ENCODE data around the gene KIF19. TPM values are rescaled to one million over a fixed set of nuclear protein-coding genes. Genes with fewer than 3 reads are reported as not detected.

KIF19 gene
- total and polyA plus RNA-seq, 2 of the 8 experiments (the other 6 are each of a cell fraction or from before 2014, with no cell fraction given): 0.52 to 0.77 TPM

DNA sequence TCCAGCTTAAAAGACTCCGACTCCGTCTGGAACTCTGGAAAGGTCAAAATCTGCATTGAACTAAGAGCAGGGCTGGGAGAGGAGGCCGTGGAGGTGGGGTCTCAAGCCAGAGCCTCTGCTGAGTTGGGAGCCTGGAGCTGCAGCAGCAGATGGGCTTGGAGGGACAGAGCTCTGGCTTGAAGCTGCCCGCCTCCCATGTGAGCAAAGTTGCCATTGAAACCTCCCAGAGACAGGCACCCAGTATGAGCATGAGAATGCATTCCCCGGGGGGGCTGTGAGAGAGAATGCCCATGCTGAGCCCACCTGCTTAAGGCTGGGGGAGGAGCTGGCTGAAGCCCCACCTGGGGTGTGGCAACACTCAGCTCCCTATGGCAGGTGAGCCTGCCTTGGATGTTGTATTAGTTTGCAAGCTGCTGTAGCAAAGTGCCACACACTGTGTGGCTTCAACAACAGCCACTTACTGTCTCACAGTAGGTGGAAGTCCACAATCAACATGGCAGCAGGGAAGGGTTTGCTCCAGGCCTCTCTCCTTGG, 9.6 kb downstream of the KIF19 start (continued):
- no peak for TF ChIP-seq SP1 (IDR thresholded peaks at IDR 0.05; ENCODE audit: low read depth, low read length)
- TF ChIP-seq, protein P1, sequence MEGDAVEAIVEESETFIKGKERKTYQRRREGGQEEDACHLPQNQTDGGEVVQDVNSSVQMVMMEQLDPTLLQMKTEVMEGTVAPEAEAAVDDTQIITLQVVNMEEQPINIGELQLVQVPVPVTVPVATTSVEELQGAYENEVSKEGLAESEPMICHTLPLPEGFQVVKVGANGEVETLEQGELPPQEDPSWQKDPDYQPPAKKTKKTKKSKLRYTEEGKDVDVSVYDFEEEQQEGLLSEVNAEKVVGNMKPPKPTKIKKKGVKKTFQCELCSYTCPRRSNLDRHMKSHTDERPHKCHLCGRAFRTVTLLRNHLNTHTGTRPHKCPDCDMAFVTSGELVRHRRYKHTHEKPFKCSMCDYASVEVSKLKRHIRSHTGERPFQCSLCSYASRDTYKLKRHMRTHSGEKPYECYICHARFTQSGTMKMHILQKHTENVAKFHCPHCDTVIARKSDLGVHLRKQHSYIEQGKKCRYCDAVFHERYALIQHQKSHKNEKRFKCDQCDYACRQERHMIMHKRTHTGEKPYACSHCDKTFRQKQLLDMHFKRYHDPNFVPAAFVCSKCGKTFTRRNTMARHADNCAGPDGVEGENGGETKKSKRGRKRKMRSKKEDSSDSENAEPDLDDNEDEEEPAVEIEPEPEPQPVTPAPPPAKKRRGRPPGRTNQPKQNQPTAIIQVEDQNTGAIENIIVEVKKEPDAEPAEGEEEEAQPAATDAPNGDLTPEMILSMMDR (IDR thresholded peaks at IDR 0.05; ENCODE audit: control extremely low read depth in 1 of 3, insufficient read depth in 1 of 3, low read depth in 1 of 3, low read length in 3 of 3): no peak
- TF ChIP-seq RXRA (IDR thresholded peaks at IDR 0.05; ENCODE audit: insufficient read depth, low read depth, low read length): no peak
- no peak for TF ChIP-seq ASH2L (IDR thresholded peaks at IDR 0.05; ENCODE audit: low read length)
- TF ChIP-seq, protein P2, sequence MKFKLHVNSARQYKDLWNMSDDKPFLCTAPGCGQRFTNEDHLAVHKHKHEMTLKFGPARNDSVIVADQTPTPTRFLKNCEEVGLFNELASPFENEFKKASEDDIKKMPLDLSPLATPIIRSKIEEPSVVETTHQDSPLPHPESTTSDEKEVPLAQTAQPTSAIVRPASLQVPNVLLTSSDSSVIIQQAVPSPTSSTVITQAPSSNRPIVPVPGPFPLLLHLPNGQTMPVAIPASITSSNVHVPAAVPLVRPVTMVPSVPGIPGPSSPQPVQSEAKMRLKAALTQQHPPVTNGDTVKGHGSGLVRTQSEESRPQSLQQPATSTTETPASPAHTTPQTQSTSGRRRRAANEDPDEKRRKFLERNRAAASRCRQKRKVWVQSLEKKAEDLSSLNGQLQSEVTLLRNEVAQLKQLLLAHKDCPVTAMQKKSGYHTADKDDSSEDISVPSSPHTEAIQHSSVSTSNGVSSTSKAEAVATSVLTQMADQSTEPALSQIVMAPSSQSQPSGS (IDR thresholded peaks at IDR 0.05; ENCODE audit: low read length): no peak
- TF ChIP-seq TAF1 (IDR thresholded peaks at IDR 0.05; ENCODE audit: low read depth, low read length): no peak
- TF ChIP-seq CHD1 (IDR thresholded peaks at IDR 0.05; ENCODE audit: low read depth, low read length): no peak

Data from H1 (cell line).